ENCODE measurements around the gene NPHS1.
"Not testable (repeated sequence)": the region's sequence is repeated elsewhere in the genome, so short reads cannot be mapped to it uniquely, and the experiment has no call there.

The NPHS1 gene

DNA sequence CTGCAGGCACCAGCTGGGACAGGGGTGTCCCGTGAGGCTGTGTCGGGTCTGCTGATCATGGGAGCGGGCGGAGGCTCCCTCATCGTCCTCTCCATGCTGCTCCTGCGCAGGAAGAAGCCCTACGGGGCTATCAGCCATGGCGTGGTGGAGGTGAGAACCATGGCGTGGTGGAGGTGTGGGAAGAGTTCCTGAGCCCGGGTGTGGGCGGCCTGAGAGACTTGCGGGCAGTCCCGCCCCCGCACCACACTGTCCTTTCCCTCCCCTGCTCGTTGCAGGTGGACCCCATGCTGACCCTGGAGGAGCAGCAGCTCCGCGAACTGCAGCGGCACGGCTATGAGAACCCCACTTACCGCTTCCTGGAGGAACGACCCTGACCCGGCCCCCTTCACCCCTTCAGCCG lies 26.8 kb upstream of the NPHS1 start:
- DNase-seq = no peak

GRCh38 chr19:35874392-35874930 lies 22.2 kb upstream of the NPHS1 start:
- DNase-seq = no peak

GRCh38 chr19:35872180-35872579 lies 19.9 kb upstream of the NPHS1 start:
- DNase-seq = no peak

GRCh38 chr19:35871611-35872010 lies 19.3 kb upstream of the NPHS1 start:
- no peak for DNase-seq

- no peak for DNase-seq
Observed at GRCh38 chr19:35870798-35871197, 18.5 kb upstream of the NPHS1 start.

DNA sequence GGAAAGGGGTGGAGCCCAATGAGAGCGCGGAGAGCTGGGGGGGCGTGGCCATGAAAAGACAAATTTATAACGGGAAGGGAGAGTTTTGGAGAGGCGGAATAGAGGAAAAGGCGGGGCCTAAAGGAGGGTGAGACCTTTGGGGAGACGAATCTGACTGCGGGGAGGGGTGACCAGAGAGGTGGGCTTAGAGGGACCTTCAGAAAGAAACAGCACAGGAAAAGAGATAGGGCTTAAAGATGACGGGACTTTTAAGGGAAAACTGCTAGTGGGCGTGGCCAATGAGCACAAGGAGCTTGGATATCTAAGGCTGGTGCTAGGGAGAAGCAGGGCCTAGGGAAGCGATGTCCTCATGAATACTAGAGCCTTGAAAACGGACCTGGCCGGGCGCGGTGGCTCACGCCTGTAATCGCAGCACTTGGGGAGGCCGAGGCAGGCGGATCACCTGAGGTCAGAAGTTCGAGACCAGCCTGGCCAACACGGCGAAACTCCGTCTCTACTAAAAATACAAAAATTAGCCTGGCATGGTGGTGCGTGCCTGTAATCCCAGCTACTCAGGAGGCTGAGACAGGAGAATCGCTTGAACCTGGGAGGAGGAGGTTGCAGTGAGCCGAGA lies 17.9 kb upstream of the NPHS1 start:
- DNase-seq = not testable (repeated sequence)

GRCh38 chr19:35869327-35870123 lies 17.2 kb upstream of the NPHS1 start:
- peak; percentile 81 to 90 for DNase-seq

- peak in 1 of 2 experiments; percentile 27 for DNase-seq
Observed at GRCh38 chr19:35868823-35869326, 16.6 kb upstream of the NPHS1 start.

DNA sequence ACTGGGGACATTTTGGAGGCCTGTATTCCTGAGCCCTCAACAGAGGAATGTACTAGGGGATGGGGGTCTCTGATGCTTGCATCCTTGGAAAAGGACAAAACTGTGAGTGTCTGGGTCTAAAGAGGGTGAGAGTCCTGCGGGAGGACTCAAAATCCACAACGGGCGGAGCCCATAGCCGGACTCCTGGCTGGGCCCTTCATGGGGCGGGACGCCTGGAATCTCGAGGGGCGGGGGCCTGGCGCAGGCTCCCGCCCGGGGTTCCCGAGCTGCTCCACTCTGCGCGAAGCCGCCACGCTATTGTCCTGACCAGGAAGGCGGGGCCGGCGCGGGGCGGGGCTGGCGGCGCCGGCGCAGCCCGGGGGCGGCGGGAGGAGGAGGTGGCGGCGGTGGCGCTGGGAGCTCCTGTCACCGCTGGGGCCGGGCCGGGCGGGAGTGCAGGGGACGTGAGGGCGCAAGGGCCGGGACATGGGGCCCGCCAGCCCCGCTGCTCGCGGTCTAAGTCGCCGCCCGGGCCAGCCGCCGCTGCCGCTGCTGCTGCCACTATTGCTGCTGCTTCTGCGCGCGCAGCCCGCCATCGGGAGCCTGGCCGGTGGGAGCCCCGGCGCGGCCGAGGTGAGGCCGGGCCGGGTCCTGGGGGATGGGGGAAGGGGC lies 16.0 kb upstream of the NPHS1 start, which contains the start of gene APLP1:
TSS of gene APLP1 (plus strand) at position 403 of the 651 bp plus-strand sequence. CDS start at position 466, 63 bp downstream.
- DNase-seq = peak in 1 of 2 experiments; percentile 53

GRCh38 chr19:35863018-35863417 lies 10.7 kb upstream of the NPHS1 start:
- no peak for DNase-seq

DNA sequence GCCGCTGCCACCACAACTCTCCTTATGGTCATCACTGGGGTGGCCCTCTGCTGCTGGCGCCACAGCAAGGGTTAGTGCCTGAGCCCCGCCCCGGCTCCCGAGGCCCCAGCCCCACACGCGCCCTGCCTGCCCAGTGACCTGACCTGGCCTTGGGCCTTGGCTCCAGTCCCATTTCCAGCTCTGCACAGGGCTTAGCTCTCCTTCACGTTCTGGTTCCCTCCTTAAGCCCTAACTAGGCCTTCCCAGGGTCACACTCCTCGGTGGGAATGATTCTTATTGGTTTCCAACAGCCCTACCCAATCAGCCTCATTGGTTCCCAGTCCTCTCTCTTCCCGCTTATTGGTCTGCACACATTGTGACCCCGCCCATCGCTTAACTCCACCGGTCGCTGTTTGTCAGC lies 10.2 kb upstream of the NPHS1 start:
- no peak for DNase-seq

DNA sequence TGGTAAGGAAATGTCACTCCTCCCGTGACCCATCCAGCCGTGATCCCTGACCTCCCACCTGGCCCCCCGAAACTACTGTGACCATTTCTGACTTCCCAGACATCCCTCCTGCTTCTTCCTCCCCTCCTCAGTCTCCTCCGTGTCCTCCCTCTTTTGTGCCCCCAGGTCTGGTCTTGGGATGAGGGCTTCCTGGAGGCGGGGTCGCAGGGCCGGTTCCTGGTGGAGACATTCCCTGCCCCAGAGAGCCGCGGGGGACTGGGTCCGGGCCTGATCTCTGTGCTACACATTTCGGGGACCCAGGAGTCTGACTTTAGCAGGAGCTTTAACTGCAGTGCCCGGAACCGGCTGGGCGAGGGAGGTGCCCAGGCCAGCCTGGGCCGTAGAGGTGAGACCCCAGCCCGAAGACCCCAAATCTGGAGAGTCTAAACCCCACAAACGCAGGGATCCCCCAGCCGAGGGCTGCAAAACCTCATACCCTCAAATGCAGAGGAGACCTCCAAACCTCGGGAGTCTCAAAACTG lies 9.4 kb upstream of the NPHS1 start:
- no peak for DNase-seq

GRCh38 chr19:35860818-35861639 lies 8.7 kb upstream of the NPHS1 start:
- no peak for DNase-seq

GRCh38 chr19:35860436-35860817 lies 8.1 kb upstream of the NPHS1 start:
- no peak for DNase-seq

GRCh38 chr19:35859414-35859813 lies 7.1 kb upstream of the NPHS1 start:
- DNase-seq = no peak

DNA sequence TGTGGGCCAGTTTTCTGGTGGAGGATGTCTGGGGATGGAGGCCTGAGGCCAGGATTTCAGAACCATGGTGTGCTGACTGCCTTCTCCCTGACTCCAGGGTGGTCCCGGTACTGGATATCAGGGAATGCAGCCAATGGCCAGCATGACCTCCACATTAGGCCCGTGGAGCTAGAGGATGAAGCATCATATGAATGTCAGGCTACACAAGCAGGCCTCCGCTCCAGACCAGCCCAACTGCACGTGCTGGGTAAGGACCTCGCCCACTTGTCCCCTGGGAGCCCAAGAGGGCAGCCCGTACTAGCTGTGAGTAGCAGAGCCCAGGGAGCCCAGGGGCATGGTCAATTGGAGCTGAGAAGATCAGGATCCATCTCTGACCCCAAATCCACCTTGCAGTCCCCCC lies 6.0 kb upstream of the NPHS1 start:
- no peak for DNase-seq

GRCh38 chr19:35856546-35857149 lies 4.3 kb upstream of the NPHS1 start, which contains the start of gene KIRREL2:
TSS of gene KIRREL2 (plus strand) at chr19:35856911. CDS start at chr19:35857120, 209 bp downstream.
- DNase-seq = no peak

- DNase-seq = no peak
Observed at GRCh38 chr19:35853038-35853756, 893 bp upstream of the NPHS1 start.

- no peak for DNase-seq
Observed at GRCh38 chr19:35851213-35852028, 883 bp downstream of the NPHS1 start.

DNA sequence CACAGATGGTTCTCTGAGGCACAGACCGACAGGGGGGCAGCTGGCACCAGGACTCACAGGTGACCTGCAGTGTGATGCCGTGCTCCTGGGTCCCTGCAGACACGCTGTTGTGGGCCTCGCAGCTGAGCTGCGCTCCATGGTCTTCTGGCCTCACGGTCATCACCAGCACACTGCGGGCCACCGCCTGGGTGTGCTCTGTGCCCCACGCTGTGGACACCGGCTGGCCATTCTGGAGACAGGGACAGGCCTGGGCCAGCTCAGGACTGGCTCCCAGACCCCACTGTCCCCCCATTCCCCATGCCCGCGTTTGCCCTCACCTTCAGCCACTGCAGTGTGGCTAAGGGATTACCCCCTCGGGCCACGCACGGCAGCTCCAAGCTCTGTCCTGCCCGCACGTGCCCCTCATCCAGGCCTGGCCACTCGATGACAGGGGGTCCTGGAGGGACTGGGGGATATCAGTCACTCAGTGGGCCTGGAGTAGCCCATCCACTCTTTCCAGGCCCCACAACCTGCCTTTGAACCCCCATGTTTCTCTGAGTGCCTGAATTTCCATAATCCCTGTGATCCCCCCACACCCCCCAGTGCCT lies 3.3 kb downstream of the NPHS1 start:
- no peak for DNase-seq

All from SW 1271 (cell line).